Epithelial cell of esophagus (primary cell): Measurements from ENCODE around the gene RPAP3.

ENCODE experiments used
- DNase-seq: peaks from one replicate; pipeline ENCODE4 v3.0.0; 2010; ENCODE audit warnings: low read depth
- H3K4me3 ChIP-seq: 2 replicates; pipeline ENCODE4 v1.5.1; 2011; ENCODE audit warnings: mild to moderate bottlenecking, low read length, control low read depth
- TF ChIP-seq, protein P1 (sequence below): IDR thresholded peaks from 2 replicates; pipeline ENCODE4 v1.5.1; 2011; ENCODE audit warnings: low read depth, mild to moderate bottlenecking, low read length, control low read depth, inconsistent platforms; ENCODE audit not compliant: insufficient read depth; ENCODE audit errors: missing control alignments

The RPAP3 gene

DNA sequence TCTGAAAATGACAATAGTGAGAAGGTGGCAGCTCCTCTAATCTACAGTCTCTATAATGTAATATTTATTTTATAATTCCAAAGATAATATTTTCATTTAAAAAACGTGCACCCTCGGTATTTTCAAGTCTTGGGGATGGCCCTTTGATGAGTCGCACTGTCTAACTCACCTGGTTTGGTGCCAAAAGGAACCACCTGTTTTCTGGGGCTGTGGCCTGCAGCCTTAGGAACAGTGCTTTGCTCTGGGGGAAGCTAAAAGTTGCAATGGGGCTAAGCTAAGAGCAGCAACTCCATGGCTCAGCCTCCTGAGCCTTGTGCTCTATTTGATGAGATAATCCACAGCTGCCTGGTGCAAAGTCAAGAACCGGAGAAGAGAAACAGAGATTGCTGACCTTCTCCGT, 25.9 kb upstream of the RPAP3 start:
- no peak for DNase-seq
- no peak overlapping the region for H3K4me3 ChIP-seq
- TF ChIP-seq, protein P1, sequence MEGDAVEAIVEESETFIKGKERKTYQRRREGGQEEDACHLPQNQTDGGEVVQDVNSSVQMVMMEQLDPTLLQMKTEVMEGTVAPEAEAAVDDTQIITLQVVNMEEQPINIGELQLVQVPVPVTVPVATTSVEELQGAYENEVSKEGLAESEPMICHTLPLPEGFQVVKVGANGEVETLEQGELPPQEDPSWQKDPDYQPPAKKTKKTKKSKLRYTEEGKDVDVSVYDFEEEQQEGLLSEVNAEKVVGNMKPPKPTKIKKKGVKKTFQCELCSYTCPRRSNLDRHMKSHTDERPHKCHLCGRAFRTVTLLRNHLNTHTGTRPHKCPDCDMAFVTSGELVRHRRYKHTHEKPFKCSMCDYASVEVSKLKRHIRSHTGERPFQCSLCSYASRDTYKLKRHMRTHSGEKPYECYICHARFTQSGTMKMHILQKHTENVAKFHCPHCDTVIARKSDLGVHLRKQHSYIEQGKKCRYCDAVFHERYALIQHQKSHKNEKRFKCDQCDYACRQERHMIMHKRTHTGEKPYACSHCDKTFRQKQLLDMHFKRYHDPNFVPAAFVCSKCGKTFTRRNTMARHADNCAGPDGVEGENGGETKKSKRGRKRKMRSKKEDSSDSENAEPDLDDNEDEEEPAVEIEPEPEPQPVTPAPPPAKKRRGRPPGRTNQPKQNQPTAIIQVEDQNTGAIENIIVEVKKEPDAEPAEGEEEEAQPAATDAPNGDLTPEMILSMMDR: no peak

DNA sequence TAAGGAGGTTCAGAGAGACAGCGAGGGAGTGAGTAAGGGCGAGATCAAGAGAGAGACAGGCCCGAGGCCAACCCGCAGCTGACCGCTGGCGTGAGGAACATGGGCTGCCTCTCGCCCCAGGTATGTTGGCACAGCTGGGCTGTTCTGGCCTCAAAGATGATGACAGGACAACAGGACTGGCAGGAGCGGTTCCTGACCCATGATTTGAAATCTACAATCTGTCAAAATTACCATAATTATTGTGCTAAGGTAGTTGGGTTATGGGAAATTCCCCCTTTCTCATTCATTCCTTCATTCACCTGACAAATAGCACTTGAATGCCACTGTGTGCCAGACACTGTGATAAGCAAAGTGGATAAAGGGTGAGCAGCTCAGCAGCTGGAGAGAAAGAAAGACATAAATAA, 24.5 kb upstream of the RPAP3 start:
- no peak for DNase-seq
- no peak overlapping the region for H3K4me3 ChIP-seq
- TF ChIP-seq, protein P1: no peak

DNA sequence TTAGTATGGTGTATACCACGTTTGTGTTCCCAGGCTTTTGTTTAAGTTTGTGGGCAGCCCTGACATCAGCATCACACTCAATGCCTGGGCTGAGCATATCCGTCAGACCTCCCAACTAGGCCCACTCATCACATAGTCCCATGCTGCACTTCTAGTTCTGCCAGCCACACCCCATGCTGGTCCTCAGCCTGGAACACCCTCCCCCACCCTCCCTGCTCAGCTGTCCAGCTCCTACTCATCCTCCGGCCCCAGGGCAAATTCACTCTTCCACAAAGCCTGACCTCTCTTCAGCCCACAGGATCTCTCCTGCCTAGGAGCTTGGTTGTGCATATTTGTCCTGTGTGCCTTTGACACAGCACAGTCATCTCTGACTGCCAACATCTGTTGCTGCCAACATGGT, 23.4 kb upstream of the RPAP3 start:
- H3K4me3 ChIP-seq: no peak overlapping the region
- TF ChIP-seq, protein P1: no peak
- peak; percentile 43 for DNase-seq

DNA sequence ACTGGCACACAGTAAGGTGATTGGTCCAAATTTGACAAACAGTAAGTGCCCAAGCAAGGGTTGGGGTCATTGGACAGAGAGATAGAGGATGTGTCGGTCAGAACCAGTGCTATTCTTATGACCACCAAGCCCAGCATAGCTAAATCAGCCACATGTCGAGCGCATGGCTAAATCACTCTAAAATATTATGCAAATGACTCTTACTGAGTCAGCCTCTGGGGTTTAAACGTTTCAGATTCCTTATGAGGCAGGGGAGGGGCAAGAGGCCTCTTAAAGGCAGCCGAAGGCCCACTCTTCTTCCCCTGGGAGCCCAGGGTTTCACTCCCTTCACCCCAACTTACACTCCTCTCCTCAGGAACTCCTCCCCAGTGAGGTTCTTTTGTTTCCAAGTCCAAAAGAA, 20.1 kb upstream of the RPAP3 start:
- H3K4me3 ChIP-seq: no peak overlapping the region
- TF ChIP-seq, protein P1: no peak
- peak; percentile 61 for DNase-seq

DNA sequence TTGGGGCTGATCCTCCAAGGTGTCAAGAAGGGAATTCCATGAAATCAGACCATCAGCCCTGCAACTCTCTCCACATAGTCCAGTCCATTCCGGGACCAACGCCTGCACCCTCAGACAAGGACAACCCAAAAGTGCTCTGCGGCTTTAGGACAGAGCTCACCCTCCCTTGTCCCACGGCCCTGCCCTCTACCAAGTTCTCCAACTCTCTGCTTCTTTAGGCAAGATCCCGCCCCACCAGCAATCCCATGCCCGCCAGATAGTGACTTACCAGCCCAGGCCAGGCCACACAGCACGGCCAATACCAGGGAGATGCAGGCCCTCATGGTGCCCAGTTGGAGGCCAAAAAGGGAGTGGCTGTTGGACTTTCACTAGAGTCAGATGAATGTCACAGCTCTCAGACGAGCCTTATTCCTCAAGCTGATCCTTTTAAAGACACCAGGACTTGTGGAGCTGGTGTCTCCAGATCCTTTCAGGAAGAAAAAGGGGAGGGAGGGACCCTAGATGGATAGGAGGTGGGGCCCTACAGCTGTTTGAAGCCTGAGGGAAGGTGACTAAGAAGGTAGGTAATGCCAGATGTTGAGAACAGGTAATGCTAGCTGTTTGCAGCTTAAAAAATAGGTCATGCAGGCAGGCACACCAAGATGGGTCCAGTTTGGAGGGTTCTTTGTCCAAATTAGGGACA, 19.4 kb upstream of the RPAP3 start, which contains the start of gene ENDOU:
Gene ENDOU, minus strand, starts transcription at position 400 of the 682 bp plus-strand sequence. Its CDS starts 77 bp downstream, at position 323.
- H3K4me3 ChIP-seq: no peak within 1 kb of the TSS
- TF ChIP-seq, protein P1: no peak
- peak; percentile 73 for DNase-seq

DNA sequence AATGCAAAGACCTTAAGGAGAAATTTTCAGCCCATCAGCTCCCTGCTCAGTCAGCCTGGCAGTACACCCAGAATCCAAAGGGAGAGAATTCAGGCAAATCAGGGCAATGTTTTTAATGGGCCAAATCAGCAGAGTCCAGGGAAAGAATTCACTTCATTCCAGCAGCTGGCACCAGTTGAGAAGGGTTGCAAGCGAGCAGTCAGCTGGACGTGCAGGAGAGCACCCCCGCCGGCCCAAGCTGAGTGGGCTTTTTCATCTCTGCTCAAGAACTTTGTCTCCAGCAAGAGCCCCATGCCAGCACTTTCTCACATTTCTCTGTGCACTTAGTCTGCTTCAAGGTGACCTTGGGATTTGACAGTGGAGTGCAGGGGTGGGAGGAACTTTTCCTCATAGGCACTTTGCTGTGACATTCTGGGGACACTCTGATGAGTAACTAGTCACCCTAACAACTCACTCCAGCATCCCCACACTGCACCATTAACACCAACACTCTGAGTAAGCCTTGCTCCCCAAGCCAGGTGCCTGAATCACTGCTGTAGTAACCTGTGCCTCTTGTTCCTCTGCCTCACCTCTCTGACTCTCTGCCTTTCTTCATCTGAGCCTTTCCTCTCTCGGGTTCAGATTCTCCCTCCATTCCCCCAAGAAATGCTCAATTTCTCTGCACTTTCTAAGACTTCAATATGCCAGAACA, 17.3 kb upstream of the RPAP3 start:
- no peak overlapping the region for H3K4me3 ChIP-seq
- peak; percentile 72 for DNase-seq
- TF ChIP-seq, protein P1: no peak
